Hepatocyte (in vitro differentiated cells): Measurements from ENCODE around the gene REEP6.

Source experiments
- EZH2 ChIP-seq: fragments of 200-600 bp; sonication (generic); IDR thresholded peaks from 2 replicates; pipeline ENCODE4 v1.6.1; 2016; ENCODE audit warnings: antibody characterized with exemption, mild to moderate bottlenecking, borderline replicate concordance
- EZH2phosphoT487 ChIP-seq: fragments of 200-600 bp; sonication (generic); IDR thresholded peaks from one replicate; pipeline ENCODE4 v1.6.1; 2018; ENCODE audit warnings: antibody characterized with exemption, mild to moderate bottlenecking, low read depth, moderate library complexity; ENCODE audit not compliant: unreplicated experiment, severe bottlenecking
- TF ChIP-seq, protein P1 (sequence below): fragments of 200-600 bp; sonication (generic); IDR thresholded peaks from 2 replicates; pipeline ENCODE4 v1.5.1; 2016; ENCODE audit warnings: antibody characterized with exemption, mild to moderate bottlenecking; ENCODE audit not compliant: poor library complexity

GRCh38 chr19:1452802-1453524 is 38.0 kb upstream of the REEP6 start:
- TF ChIP-seq, protein P1, sequence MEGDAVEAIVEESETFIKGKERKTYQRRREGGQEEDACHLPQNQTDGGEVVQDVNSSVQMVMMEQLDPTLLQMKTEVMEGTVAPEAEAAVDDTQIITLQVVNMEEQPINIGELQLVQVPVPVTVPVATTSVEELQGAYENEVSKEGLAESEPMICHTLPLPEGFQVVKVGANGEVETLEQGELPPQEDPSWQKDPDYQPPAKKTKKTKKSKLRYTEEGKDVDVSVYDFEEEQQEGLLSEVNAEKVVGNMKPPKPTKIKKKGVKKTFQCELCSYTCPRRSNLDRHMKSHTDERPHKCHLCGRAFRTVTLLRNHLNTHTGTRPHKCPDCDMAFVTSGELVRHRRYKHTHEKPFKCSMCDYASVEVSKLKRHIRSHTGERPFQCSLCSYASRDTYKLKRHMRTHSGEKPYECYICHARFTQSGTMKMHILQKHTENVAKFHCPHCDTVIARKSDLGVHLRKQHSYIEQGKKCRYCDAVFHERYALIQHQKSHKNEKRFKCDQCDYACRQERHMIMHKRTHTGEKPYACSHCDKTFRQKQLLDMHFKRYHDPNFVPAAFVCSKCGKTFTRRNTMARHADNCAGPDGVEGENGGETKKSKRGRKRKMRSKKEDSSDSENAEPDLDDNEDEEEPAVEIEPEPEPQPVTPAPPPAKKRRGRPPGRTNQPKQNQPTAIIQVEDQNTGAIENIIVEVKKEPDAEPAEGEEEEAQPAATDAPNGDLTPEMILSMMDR, result no peak
- no peak for TF ChIP-seq EZH2
- no peak for TF ChIP-seq EZH2phosphoT487
